Smooth muscle cell (in vitro differentiated cells): ENCODE measurements around the gene PKNOX2. TPM values are rescaled to one million over a fixed set of nuclear protein-coding genes. Genes with fewer than 3 reads are reported as not detected.

Experiments used
- DNase-seq: peaks from one replicate; lab custom pipeline; 2025; ENCODE audit not compliant: unreplicated experiment; lab: John Stamatoyannopoulos, UW
- H2AFZ ChIP-seq: fragments of 200-600 bp; sonication (generic); 2 replicates; pipeline ENCODE4 v1.6.0; 2016; ENCODE audit warnings: antibody characterized with exemption, low read depth, mild to moderate bottlenecking
- H3F3A ChIP-seq: fragments of 200-600 bp; sonication (generic); 2 replicates; pipeline ENCODE4 v1.6.0; 2017; ENCODE audit warnings: antibody characterized with exemption, low read depth
- H3K27ac ChIP-seq: fragments of 200-600 bp; sonication (generic); 2 replicates; pipeline ENCODE4 v1.5.1; 2016; ENCODE audit warnings: low read depth, mild to moderate bottlenecking
- H3K27me3 ChIP-seq: fragments of 200-600 bp; sonication (generic); 2 replicates; pipeline ENCODE4 v1.6.1; 2016; ENCODE audit warnings: low read depth, mild to moderate bottlenecking
- H3K36me3 ChIP-seq: fragments of 200-600 bp; sonication (generic); 2 replicates; pipeline ENCODE4 v1.5.1; 2016; ENCODE audit warnings: low read depth
- H3K4me1 ChIP-seq: fragments of 200-600 bp; sonication (generic); 2 replicates; pipeline ENCODE4 v1.5.1; 2016; ENCODE audit warnings: low read depth
- H3K4me2 ChIP-seq: fragments of 200-600 bp; sonication (generic); 2 replicates; pipeline ENCODE4 v1.6.0; 2016; ENCODE audit warnings: mild to moderate bottlenecking
- H3K4me3 ChIP-seq: fragments of 200-600 bp; sonication (generic); 2 replicates; pipeline ENCODE4 v1.5.1; 2016; ENCODE audit warnings: mild to moderate bottlenecking
- H3K79me2 ChIP-seq: fragments of 200-600 bp; sonication (generic); 2 replicates; pipeline ENCODE4 v1.6.0; 2016; ENCODE audit warnings: low read depth, mild to moderate bottlenecking
- H3K9ac ChIP-seq: fragments of 200-600 bp; sonication (generic); 2 replicates; pipeline ENCODE4 v1.6.0; 2016; ENCODE audit warnings: low read depth
- H3K9me3 ChIP-seq: fragments of 200-600 bp; sonication (generic); replicated peaks from 2 replicates; pipeline ENCODE4 v1.5.1; 2016; ENCODE audit warnings: low read depth
- H4K20me1 ChIP-seq: fragments of 200-600 bp; sonication (generic); 2 replicates; pipeline ENCODE4 v1.6.0; 2016; ENCODE audit warnings: low read depth
- WGBS: methylation state at CpG from one replicate; pipeline ENCODE4 v1.1.7; 2016; ENCODE audit warnings: low lambda C conversion rate; 5-methylcytosine and 5-hydroxymethylcytosine counted together
- polyA plus RNA-seq: library from polyadenylated mRNA; unstranded; fragments of >200 nt; fragmentation: Nextera tagmentation; extraction: Ambion mirVana; gene quantifications from 2 replicates; pipeline ENCODE4 v1.2.1, GENCODE V29; 2016
- total RNA-seq: library from RNA; depleted of rRNA; stranded (reverse); fragments of >200 nt; gene quantifications from 2 replicates; pipeline ENCODE4 v1.2.3, GENCODE V29; 2014
- TF ChIP-seq, protein P1 (sequence below): fragments of 200-600 bp; sonication (generic); IDR thresholded peaks from 2 replicates; pipeline ENCODE4 v1.5.1; 2017; ENCODE audit warnings: borderline replicate concordance, mild to moderate bottlenecking, antibody characterized with exemption; ENCODE audit not compliant: insufficient read depth, poor library complexity, severe bottlenecking

PKNOX2 gene
- total and polyA plus RNA-seq, 2 experiments from 2014 or later: 7.2 to 7.9 TPM

GRCh38 chr11:125452125-125452470 lies 287.5 kb downstream of the PKNOX2 start:
- Histone ChIP-seq H4K20me1 (no peaks in the 10 kb centered on the region), H3K36me3 (no peaks in the 10 kb centered on the region), H2AFZ (no peak overlapping the region), H3K79me2 (no peaks in the 10 kb centered on the region), H3F3A (peaks cover 4% of the 10 kb centered on the region), H3K27me3 (no peaks in the 10 kb centered on the region), H3K27ac (no peak overlapping the region), H3K9ac (no peak overlapping the region), H3K4me2 (peak overlapping the region; percentile 43), H3K9me3 (no peaks in the 10 kb centered on the region), H3K4me1 (peaks cover 16% of the 10 kb centered on the region), H3K4me3 (no peak overlapping the region)
- WGBS: 85% methylated on average over 7 of the region's 7 CpGs
- TF ChIP-seq, protein P1, sequence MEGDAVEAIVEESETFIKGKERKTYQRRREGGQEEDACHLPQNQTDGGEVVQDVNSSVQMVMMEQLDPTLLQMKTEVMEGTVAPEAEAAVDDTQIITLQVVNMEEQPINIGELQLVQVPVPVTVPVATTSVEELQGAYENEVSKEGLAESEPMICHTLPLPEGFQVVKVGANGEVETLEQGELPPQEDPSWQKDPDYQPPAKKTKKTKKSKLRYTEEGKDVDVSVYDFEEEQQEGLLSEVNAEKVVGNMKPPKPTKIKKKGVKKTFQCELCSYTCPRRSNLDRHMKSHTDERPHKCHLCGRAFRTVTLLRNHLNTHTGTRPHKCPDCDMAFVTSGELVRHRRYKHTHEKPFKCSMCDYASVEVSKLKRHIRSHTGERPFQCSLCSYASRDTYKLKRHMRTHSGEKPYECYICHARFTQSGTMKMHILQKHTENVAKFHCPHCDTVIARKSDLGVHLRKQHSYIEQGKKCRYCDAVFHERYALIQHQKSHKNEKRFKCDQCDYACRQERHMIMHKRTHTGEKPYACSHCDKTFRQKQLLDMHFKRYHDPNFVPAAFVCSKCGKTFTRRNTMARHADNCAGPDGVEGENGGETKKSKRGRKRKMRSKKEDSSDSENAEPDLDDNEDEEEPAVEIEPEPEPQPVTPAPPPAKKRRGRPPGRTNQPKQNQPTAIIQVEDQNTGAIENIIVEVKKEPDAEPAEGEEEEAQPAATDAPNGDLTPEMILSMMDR: no peak
- DNase-seq: no peak

- Histone ChIP-seq H3K36me3 (no peaks in the 10 kb centered on the region), H3K4me3 (no peak overlapping the region), H3F3A (peaks cover 4% of the 10 kb centered on the region), H3K4me2 (no peak overlapping the region), H3K79me2 (no peaks in the 10 kb centered on the region), H3K27me3 (no peaks in the 10 kb centered on the region), H4K20me1 (no peaks in the 10 kb centered on the region), H3K9me3 (no peaks in the 10 kb centered on the region), H3K27ac (no peak overlapping the region), H2AFZ (no peak overlapping the region), H3K9ac (no peak overlapping the region), H3K4me1 (peaks cover 16% of the 10 kb centered on the region)
- TF ChIP-seq, protein P1: no peak
- 87% methylated on average over 6 of the region's 6 CpGs for WGBS
- DNase-seq: no peak
Observed at GRCh38 chr11:125454047-125454446, 289.5 kb downstream of the PKNOX2 start.

DNA sequence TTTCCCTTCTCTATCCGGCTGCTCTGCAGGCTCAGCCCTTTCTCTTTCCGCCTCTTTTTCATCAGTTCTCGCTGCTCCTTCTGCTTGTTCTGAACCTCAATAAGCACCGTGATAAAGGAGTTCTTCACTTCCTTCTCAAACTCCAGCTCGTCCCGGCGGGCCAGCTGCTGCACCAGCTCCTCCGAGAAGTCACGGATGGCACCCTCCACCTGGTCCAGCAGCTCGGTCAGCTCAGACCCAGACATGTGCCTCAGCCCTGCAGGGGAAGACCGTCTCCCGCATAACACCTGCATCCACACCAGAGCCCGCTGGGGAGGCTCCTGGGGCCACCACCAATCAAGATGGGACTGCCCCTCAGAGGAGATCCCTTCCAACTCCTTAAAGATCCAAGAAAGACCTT lies 291.3 kb downstream of the PKNOX2 start:
- Histone ChIP-seq H3K79me2 (no peaks in the 10 kb centered on the region), H3K36me3 (no peaks in the 10 kb centered on the region), H3K9ac (no peak overlapping the region), H4K20me1 (no peaks in the 10 kb centered on the region), H3K4me3 (no peak overlapping the region), H3K4me2 (no peak overlapping the region), H3K9me3 (no peaks in the 10 kb centered on the region), H3K4me1 (peaks cover 16% of the 10 kb centered on the region), H3F3A (peaks cover 4% of the 10 kb centered on the region), H2AFZ (no peak overlapping the region), H3K27me3 (no peaks in the 10 kb centered on the region), H3K27ac (no peak overlapping the region)
- TF ChIP-seq, protein P1: no peak
- DNase-seq: no peak
- 97% methylated on average over 13 of the region's 13 CpGs for WGBS

- no peaks in the 10 kb centered on the region for H3K79me2 ChIP-seq
- H3K4me2 ChIP-seq: peak overlapping the region; percentile 51
- H3K9ac ChIP-seq: no peak overlapping the region
- H2AFZ ChIP-seq: no peak overlapping the region
- TF ChIP-seq, protein P1: no peak
- no peaks in the 10 kb centered on the region for H3K4me1 ChIP-seq
- no peaks in the 10 kb centered on the region for H3K9me3 ChIP-seq
- H3K27ac ChIP-seq: no peak overlapping the region
- 55% methylated on average over 12 of the region's 12 CpGs for WGBS
- no peaks in the 10 kb centered on the region for H3F3A ChIP-seq
- no peaks in the 10 kb centered on the region for H3K27me3 ChIP-seq
- H4K20me1 ChIP-seq: no peaks in the 10 kb centered on the region
- no peaks in the 10 kb centered on the region for H3K36me3 ChIP-seq
- H3K4me3 ChIP-seq: no peak overlapping the region
- DNase-seq: no peak
Observed at GRCh38 chr11:125457814-125458343, 293.3 kb downstream of the PKNOX2 start.
